SU-DHL-6 (cell line): Measurements from ENCODE around the gene FTL.

Source experiments
- H2AFZ ChIP-seq: fragments of 200-600 bp; sonication (generic); 2 replicates; pipeline ENCODE4 v1.6.1; 2014; ENCODE audit warnings: low read depth, mild to moderate bottlenecking, moderate library complexity, mixed read lengths, antibody characterized with exemption, low read length; ENCODE audit not compliant: severe bottlenecking
- H3F3A ChIP-seq: fragments of 200-600 bp; shearing (Covaris generic); 2 replicates; pipeline ENCODE4 v1.6.0; 2016; ENCODE audit warnings: antibody characterized with exemption, mild to moderate bottlenecking; ENCODE audit not compliant: insufficient read depth
- H3K27ac ChIP-seq: fragments of 200-600 bp; sonication (generic); 2 replicates; pipeline ENCODE4 v1.5.1; 2016; ENCODE audit warnings: low read depth, mild to moderate bottlenecking, low read length, moderate library complexity, mixed read lengths
- H3K27me3 ChIP-seq: fragments of 200-600 bp; sonication (generic), shearing (Covaris generic); 2 replicates; pipeline ENCODE4 v1.6.0; 2014; ENCODE audit warnings: mild to moderate bottlenecking, low read length
- H3K36me3 ChIP-seq: fragments of 200-600 bp; sonication (generic); 2 replicates; pipeline ENCODE4 v1.6.1; 2014; ENCODE audit warnings: mild to moderate bottlenecking, low read length, mixed read lengths
- H3K4me2 ChIP-seq: fragments of 300-600, 200-600 bp; shearing (Covaris generic), sonication (generic); 2 replicates; pipeline ENCODE4 v1.6.0; 2014; ENCODE audit warnings: low read length, low read depth, mild to moderate bottlenecking; ENCODE audit not compliant: poor library complexity, severe bottlenecking
- H3K4me3 ChIP-seq: fragments of 200-600 bp; sonication (generic); 2 replicates; pipeline ENCODE4 v1.5.1; 2014; ENCODE audit warnings: antibody characterized with exemption, low read length, mild to moderate bottlenecking, mixed read lengths; ENCODE audit not compliant: insufficient read depth, poor library complexity, severe bottlenecking
- H3K79me2 ChIP-seq: fragments of 200-600 bp; sonication (generic); 2 replicates; pipeline ENCODE4 v1.6.1; 2014; ENCODE audit warnings: mild to moderate bottlenecking, low read length, moderate library complexity; ENCODE audit not compliant: insufficient read depth
- H3K9ac ChIP-seq: fragments of 200-600 bp; sonication (generic); 2 replicates; pipeline ENCODE4 v1.7.0; 2014; ENCODE audit warnings: mild to moderate bottlenecking, low read length
- H3K9me2 ChIP-seq: fragments of 200-600 bp; sonication (generic); replicated peaks from 2 replicates; pipeline ENCODE4 v1.6.1; 2014; ENCODE audit warnings: low read length; ENCODE audit not compliant: insufficient read depth
- H3K9me3 ChIP-seq: fragments of 200-600 bp; sonication (generic); 2 replicates; pipeline ENCODE4 v1.6.1; 2014; ENCODE audit warnings: low read length, mixed read lengths; ENCODE audit not compliant: insufficient read depth
- H4K20me1 ChIP-seq: fragments of 200-600 bp; sonication (generic); 2 replicates; pipeline ENCODE4 v1.6.1; 2014; ENCODE audit warnings: low read depth, mild to moderate bottlenecking, antibody characterized with exemption, low read length, moderate library complexity, mixed read lengths
- EZH2phosphoT487 ChIP-seq: fragments of 200-600 bp; sonication (generic), shearing (Covaris generic); conservative IDR thresholded peaks from 2 replicates; pipeline ENCODE4 v1.6.1; 2018; ENCODE audit warnings: mild to moderate bottlenecking, antibody characterized with exemption, low read length, moderate library complexity, mixed read lengths
- TF ChIP-seq, protein P1 (sequence below): fragments of 200-600 bp; sonication (generic); IDR thresholded peaks from one replicate; pipeline ENCODE4 v1.5.1; 2017; ENCODE audit warnings: antibody characterized with exemption, mild to moderate bottlenecking, low read length, moderate library complexity; ENCODE audit not compliant: insufficient read depth, poor library complexity, severe bottlenecking

The FTL gene

DNA sequence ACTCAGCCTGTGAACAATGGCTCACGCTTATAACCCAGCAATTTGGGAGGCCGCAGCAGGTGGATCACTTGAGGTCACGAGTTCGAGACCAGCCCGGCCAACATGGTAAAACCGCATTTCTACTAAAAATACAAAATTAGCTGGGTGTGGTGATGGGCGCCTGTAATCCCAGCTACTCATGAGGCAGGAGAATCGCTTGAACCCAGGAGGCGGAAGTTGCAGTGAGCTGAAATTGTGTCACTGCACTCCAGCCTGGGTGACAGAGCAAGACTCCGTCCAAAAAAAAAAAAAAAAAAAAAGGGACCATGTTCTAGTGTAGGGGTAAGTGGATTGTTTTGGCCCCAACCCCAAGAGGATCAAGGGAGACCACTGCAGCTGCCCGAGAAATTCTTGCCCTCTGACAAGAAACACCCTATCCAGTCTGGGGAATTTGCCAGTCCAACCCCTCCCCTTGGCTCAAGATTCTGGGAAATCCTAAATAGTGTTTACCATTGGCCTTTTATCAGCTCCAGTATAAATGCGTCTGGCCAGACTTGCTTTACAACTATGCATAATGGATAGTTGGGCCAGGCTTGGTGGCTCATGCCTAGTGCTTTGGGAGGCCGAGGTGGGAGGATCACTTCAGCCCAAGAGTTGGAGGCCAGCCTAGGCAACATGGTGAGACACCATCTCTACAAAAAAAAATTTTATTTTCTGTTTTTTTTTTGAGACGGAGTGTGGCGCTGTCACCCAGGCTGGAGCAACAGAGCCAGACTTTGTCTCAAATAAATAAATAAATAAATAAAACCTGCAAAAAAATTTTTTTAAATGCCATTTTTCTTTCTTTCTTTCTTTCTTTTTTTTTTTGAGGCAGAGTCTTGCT, 36.7 kb upstream of the FTL start:
- Histone ChIP-seq H2AFZ (no peak overlapping the region), H3K9me3 (no peaks in the 10 kb centered on the region), H3K36me3 (no peaks in the 10 kb centered on the region), H3K9ac (no peak overlapping the region), H3K4me2 (no peak overlapping the region), H3K27me3 (no peaks in the 10 kb centered on the region), H3K4me3 (no peak overlapping the region), H3K27ac (no peak overlapping the region), H3F3A (peaks cover 4% of the 10 kb centered on the region; the same call in 1 of the 2 replicates), H3K79me2 (no peaks in the 10 kb centered on the region), H4K20me1 (no peaks in the 10 kb centered on the region), H3K9me2 (no peaks in the 10 kb centered on the region)
- TF ChIP-seq EZH2phosphoT487: no peak
- TF ChIP-seq, protein P1, sequence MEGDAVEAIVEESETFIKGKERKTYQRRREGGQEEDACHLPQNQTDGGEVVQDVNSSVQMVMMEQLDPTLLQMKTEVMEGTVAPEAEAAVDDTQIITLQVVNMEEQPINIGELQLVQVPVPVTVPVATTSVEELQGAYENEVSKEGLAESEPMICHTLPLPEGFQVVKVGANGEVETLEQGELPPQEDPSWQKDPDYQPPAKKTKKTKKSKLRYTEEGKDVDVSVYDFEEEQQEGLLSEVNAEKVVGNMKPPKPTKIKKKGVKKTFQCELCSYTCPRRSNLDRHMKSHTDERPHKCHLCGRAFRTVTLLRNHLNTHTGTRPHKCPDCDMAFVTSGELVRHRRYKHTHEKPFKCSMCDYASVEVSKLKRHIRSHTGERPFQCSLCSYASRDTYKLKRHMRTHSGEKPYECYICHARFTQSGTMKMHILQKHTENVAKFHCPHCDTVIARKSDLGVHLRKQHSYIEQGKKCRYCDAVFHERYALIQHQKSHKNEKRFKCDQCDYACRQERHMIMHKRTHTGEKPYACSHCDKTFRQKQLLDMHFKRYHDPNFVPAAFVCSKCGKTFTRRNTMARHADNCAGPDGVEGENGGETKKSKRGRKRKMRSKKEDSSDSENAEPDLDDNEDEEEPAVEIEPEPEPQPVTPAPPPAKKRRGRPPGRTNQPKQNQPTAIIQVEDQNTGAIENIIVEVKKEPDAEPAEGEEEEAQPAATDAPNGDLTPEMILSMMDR: no peak

- Histone ChIP-seq H3K27ac (no peak within 1 kb of the TSS), H3K79me2 (no peaks in the 10 kb centered on the region), H3K27me3 (no peaks in the 10 kb centered on the region), H4K20me1 (no peaks in the 10 kb centered on the region), H3K9ac (peak within 1 kb of the TSS; percentile 50), H2AFZ (peak within 1 kb of the TSS; percentile 92), H3K4me3 (peak within 1 kb of the TSS; percentile 58), H3K9me3 (no peaks in the 10 kb centered on the region), H3K4me2 (peak within 1 kb of the TSS; percentile 96), H3F3A (peaks cover 4% of the 10 kb centered on the region; the same call in 1 of the 2 replicates), H3K9me2 (no peaks in the 10 kb centered on the region), H3K36me3 (no peaks in the 10 kb centered on the region)
- TF ChIP-seq EZH2phosphoT487: no peak
- TF ChIP-seq, protein P1: no peak
These were observed 31.7 kb upstream of the FTL start, which contains the start of gene DHDH for GRCh38 chr19:48933382-48933932. DHDH (plus strand) TSS chr19:48933699; CDS start chr19:48933722, 23 bp downstream.

DNA sequence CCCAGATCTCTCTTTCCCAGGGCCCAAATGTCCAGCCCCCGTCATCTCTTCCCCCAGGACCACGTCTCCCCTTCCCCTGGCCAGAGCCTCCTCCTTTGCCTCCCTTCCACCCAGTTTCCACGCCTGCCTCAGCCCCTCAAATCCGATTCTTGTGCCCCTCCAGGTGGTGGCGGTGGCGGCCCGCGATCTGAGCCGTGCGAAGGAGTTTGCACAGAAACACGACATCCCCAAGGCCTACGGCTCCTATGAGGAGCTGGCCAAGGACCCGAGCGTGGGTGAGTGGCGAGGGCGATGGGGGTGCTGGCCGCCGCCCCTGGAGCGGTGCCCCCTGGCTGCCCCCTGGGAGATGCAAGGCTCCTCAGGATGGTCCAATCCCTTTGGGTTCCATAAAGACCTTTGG, 30.3 kb upstream of the FTL start:
- H3K27me3 ChIP-seq: no peaks in the 10 kb centered on the region
- TF ChIP-seq, protein P1: no peak
- no peak for TF ChIP-seq EZH2phosphoT487
- H3K4me3 ChIP-seq: no peak overlapping the region
- peaks cover 4% of the 10 kb centered on the region; the same call in 1 of the 2 replicates for H3F3A ChIP-seq
- H3K4me2 ChIP-seq: no peak overlapping the region
- H3K79me2 ChIP-seq: no peaks in the 10 kb centered on the region
- H3K9me2 ChIP-seq: no peaks in the 10 kb centered on the region
- no peak overlapping the region for H3K27ac ChIP-seq
- no peaks in the 10 kb centered on the region for H4K20me1 ChIP-seq
- no peak overlapping the region for H2AFZ ChIP-seq
- H3K36me3 ChIP-seq: no peaks in the 10 kb centered on the region
- no peak overlapping the region for H3K9ac ChIP-seq
- H3K9me3 ChIP-seq: no peaks in the 10 kb centered on the region
